ENCODE measurements around the gene CD274.

GRCh38 chr9:5402217-5402616 is 48.1 kb upstream of the CD274 start:
- TF ChIP-seq CTCF (conservative IDR thresholded peaks at IDR 0.05 in 1 of 2, IDR thresholded peaks at IDR 0.05 in 1 of 2; ENCODE audit: low read depth in 1 of 2, low read length in 2 of 2) (no peak), EZH2 (IDR thresholded peaks at IDR 0.05; ENCODE audit: low read length, missing control alignments) (no peak)

Measured in fibroblast of lung (primary cell).